Mucosa of gallbladder (tissue), 1 donor: ENCODE data around the gene RNASEH2A. TPM values are rescaled to one million over a fixed set of nuclear protein-coding genes. Genes with fewer than 3 reads are reported as not detected.

Source experiments
- DNase-seq: peaks from one replicate; pipeline ENCODE4 v3.0.0-alpha.2; 2020; ENCODE audit warnings: low spot score
- total RNA-seq: library from RNA; stranded (reverse); gene quantifications from one replicate; pipeline ENCODE4 v1.2.1, GENCODE V29; 2021
- donor health status: DM: no; HTN: no; CAD: no.

The RNASEH2A gene
- total RNA-seq, 1 donor from 2014 or later, result 7.3 TPM

DNA sequence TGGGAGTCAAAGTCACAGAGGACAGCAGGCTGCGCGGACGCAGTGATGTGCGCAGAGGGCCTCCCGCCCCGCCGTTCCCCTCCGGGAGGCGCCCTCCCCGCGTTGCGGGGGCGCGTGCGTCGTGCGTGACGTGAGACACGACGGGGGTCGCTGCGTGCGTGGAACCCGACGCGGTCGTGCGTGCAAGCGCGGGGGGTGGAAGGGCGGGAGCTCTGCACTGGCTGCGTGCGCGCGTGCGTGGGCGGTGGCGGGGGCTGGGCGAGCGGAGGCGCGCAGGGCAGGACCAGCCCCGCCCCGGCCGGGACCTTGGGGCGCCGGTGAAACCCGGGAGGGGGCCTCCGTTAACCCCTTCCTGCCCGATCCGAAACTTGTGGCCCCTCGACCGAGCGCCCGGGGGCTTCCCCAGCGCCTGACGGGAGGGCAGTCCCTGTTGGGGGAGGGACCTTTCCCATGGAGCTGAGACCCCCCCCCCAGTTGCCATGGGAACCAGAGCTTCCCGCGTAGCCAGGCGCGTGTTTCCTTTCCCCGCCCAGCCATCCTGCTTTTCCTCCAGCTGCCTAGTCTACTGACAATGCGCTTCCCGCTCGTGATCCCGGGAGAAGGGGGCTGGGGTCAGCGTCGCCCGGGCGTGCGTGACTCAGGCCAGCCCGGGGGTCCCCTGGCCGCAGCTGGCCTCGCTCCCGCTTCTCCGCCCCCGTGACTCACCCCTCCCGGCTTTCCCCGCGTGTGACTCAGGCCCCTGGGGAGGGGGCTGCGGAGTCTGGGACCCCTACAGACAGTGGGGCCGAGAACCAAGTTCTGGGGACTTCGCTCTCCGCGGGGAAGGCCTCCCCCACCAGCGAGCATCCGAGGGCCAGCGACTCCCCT is 23.7 kb upstream of the RNASEH2A start:
- DNase-seq, result peak; percentile 83

DNA sequence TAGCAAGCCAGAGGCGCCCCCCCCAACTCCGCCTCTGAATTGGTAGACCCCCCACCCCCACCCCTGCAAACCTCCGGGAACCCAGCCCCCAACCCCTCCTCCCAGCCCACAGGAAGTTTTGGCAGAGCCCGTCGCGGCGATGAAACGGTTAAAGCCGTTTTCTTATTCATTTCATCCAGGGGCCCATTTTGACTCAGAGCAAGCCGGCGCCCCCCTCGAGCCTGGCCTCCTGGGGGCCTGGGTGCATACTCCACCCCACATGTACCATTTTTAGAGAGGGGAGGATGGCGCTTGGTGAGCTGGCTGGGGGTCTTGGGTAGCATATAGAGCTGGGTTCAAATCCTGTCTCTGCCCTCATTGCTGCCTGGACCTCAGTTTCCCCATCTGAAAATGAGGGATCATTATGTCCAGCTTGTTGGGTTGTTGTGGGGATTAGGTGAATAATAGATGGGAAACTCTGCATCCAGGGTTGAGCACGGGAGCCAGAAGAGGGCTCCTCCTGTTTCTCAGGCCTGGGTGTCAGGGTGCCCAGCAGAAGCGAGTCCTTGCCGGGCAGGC is 23.0 kb upstream of the RNASEH2A start:
- DNase-seq, result no peak

DNA sequence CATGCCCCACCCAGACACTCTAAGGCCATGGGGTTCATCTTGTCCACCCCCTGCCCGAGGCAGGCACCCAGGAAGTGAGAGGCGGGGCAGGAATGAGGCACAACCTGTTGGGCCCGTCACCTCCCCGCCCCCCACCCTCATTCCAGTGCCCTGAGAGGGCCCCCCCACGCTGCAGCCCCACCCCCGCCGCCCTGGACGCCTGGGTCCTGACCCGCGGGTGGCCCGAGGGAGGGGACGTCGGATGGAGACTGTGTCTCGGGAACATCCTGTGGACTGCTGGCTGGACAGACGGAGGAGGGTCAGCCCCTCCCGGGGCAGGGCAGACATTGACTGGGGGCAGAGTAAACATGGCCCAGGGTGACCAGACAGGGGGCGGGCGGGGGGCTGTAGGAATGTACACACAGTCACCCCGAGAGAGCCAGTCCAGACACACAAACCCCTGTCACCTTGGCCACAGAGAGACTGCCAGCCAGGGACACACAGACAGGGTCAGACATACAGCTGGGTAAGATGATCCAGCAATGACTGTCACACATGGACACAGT is 22.5 kb upstream of the RNASEH2A start:
- DNase-seq, result peak; percentile 35

DNA sequence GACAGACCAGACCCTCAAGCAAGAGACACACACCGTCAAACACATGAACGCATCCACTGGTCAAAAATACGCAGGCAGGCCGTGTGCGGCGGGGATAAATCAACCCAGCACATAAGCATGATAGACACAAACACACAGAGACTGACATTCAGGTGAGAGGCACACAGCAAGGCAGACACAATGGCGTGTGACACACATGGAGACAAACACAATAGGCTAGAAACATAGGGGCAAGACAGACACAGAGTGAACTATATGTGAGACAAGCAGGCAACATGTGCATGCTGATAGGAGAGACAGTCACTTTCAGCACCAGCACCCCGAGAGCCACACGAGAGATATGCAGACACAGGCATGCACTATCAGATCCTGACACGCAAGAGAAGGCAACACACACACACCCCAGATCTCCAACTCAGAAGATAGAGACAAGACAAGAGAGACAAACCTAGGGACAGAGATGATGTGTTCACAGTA is 22.0 kb upstream of the RNASEH2A start:
- no peak for DNase-seq

DNA sequence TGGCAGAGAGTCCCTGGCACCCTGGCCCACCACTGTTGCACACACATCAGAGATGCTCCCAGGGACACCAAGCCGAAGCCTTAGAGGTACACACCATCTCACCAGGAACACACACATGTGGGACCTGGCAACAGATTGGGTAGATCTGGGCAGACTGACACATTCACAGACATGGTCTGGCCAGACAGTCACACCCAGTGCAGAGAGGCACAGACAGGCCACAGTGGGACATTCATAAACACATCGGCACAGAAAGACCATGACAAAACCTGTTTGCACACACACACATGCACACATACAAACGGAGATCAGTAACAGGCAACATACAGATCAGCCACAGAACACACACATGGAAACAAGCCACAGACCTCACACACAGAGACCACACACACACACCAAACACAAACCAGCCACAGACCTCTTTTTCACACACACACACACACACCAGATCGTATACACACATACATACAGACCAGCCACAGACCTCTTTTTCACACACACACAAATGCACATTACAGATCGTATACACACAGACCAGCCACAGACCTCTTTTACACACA is 21.4 kb upstream of the RNASEH2A start:
- DNase-seq, result no peak

DNA sequence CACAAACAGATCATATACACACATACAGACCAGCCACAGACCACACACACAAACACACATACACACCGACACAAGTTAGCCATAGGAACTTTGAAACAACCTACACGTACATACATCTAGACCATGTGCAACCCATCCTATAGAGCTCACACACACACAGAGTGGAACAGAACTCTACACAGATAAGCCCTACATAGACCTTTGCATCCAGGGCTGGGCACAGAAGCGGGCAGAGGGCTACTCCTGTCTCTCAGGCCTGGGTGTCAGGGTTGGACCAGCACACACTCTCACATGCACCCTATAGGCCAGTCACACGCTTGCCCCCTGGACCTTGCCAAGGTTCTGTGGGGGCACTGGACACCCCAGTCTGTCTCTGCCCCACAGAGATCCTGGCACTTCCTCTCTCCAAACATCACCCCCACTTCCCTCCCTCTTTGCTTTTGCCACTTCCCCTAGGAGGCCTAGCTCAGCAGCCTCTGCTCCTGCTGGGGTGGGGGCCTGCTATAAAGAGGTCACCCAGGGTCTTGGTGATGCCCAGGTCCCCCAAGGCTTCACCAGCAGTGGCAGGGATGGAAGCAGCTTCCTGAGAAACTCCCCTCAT is 20.9 kb upstream of the RNASEH2A start:
- peak; percentile 28 for DNase-seq

DNA sequence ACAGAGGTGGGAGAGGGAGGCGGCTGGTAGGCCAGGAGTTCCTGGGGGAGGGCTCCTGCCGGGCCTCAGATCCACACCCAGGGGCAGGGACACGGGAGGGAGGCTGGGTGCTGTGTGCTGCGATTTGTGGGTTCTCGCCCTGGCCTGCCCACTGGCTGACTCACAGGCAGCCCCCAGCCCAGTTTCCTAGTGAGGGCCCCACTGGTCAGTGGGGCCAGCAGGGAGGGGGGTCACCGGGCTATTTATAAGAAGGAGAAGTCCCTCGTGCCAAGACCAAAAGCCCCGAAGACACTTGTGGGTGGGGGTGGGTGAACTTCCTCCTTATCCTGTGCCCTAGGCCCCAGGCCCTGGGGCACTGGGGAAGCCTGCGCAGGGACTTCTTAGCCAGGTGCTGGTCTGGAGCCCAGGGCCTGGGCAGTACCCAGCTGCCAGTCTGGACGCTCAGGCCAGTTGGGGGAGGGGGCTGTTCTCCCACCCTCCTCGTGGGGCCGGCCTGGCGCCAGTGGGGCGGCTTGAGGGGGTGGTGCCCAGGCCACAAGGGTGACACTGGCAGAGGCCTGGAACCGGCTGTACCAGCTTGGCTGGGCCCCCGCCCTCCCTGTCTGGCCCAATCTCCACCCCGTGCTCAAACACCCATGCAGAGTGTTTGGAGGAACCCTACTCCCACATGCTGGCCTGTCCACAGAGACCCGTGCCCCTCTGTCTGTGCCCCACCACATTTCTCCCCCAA is 20.1 kb upstream of the RNASEH2A start:
- DNase-seq, result peak; percentile 58

DNA sequence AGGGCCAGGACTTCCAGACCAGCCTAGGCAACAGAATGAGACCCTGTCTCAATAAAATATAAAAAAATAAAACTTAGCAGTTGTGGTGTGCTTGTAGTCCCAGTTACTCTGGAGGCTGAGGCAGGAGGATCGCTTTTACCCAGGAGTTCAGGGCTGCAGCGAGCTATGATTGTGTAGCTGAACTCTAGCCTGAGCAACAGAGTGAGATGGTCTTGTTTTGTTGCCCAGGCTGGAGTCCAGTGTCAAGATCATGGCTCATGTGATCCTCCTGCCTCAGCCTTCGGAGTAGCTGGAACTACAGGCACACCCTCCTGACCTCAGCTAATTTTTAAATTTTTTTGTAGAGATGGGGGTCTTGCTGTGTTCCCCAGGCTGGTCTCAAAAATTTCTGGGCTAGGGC is 19.4 kb upstream of the RNASEH2A start:
- no peak for DNase-seq

DNA sequence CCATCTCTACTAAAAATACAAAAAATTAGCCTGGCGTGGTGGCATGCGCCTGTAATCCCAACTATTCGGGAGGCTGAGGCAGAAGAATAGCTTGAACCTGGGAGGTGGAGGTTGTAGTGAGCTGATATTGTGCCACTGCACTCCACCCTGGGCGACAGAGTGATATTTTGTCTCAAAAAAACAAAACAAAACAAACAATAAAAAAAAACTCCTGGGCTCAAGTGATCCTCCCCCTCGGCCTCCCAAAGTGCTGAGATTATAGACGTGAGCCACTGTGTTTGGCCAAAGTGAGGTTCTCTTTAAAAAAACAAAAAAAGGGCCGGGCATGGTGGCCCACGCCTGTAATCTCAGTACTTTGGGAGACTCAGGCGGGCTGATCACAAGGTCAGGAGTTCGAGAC is 18.9 kb upstream of the RNASEH2A start:
- no peak for DNase-seq

DNA sequence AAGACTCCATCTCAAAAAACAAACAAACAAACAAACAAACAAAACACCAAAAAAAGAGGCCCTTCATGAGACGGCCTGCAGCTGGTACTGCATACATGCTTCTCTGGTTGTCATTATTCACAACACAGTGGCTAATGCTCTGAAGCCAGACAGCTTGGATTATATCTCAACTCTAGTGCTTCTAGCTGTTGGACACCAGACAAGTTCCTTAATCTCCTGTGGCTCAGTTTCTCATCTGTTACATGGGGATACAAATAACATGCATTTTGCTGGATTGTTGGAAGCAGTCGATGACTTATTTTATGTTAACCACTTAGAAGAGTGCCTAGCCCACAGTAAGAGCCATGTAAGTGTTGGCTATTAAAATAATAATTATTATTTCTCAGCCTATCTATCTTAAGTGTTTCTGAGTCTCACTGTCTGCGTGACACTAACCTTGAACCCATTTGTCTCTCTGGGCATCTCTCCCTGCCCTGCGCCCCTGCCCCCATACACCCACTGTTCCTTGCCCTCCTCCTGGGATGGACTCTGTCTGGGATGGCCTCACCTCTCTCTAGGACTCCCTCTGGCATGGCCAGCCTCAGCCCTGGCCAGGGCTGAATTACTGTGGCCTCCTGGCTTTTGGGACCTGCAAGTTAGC is 18.2 kb upstream of the RNASEH2A start:
- no peak for DNase-seq

DNA sequence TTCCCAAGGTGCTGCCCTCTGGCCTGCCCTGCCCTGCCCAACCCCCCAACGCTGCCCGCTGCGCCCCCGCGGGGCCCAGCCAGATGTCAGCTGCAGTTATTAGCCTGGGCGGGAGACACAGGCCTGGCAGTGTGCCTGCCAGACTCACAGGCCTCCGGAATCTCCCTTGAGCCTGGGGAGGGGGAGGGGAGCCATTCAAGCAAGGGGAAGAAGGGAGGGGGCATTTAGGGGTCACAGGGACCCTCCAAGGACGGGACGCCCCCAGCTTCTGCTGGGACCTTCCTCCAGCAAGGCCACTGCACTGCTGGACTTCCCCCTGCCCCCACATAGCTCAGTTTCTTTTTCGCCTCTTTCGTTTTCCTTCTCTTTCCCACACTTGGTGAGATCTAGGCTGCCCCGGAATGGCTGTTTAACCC is 17.7 kb upstream of the RNASEH2A start:
- peak; percentile 72 for DNase-seq

DNA sequence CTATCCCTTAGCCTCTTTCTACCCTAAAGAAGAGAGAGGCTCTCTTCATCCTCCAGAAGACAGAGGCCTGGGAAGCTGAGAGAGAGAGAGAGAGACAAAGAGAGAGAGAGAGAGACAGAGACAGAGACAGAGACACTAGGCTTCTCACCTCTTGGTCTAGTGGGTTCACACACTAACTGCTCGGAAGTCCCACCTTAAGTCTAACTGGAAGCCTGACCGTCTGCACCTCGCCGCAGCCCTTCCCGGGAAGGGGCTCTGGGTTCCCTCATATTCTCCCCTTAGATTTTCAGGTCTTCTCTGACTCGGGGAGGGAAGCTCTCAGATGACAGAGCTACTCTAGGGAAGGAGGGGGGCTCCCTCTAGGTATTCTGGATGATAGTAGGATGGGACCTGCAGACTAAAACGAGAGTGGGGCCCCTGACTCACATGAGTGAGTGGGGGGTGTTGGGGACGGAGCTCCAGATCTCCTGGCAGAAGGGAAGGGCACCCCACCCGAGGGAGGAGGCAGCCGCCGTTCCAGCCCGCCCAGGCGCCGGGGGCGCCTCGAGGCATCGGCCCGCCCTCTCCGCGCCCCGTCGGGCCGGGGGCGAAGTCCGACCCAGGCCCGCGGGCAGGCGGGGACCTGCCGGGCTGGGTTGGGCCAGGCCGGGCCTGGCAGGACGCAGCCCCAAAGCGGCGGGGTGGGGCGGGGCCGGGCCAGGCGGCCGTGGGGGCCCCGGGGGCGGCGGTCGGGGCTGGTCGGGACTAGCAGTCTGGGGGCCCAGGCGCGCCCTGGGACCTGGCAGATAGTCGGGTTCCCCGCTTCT is 17.1 kb upstream of the RNASEH2A start:
- no peak for DNase-seq

DNA sequence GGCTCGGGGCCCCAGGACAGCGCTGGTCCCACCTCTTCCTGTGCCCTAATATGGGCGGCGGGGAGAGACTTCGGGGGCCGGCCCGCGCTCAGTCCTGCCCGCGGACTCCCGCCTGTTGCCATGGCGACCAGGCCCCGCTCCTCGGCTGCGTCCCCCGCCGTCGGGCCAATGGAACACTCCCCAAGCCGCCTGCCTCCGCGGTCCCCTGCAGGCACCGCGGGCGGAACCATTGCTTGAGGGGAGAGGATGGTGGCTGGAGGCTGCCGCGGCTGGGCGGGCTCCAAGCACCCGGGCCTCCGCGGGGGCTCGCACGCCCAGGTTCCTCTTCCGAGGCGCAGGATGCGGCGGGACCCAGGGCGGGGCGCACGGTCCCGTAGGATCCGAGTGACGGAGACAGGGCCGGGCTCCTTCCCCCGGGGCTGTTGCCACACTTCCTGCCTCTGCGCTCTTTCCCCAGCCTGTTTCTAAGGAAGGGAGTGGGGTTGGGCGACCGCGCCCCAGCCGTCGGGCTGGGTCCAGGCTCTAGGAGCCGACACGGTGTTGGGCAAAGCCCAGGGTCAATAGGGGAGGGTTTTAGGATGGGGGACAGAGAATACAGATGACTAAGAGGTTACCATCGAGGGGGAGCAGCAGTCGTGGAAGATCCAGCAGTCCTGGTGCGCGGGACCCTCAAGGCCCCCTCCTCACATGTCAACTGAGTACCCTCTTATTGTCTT is 16.3 kb upstream of the RNASEH2A start:
- peak; percentile 95 for DNase-seq

DNA sequence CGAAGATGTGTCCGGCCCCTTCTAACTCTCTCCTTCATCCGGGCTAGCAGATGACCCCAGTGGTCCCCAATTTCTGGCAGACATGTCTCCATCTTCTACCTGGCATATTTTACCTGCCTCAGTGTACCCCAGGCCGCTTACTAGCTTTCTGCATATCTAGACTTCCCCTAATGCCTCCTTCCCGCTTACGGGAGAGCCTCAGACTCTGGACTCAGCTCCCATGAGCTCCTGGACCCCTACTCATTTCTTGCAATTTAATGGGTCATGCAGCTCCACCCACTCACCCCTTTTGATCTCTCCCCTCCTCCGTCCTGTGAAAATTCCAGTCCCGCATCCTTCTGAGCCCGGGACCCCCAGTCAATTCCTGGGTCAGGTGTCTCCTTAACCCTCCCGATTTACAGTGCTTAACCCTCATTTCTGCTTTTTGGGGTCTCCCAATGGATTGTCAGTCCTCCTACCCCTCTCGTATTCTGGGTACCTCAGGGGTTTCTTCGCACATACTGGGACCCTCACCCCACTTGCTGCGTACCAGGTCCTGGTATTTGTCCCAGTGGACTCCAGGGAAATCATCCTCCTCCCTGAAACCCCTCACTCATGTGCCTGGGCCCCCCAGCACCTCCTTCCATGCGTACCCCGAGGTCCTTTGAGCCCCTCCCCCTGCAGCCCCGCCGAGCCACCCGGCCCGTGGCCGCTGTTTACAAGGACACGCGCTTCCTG is 15.6 kb upstream of the RNASEH2A start:
- DNase-seq, result no peak

DNA sequence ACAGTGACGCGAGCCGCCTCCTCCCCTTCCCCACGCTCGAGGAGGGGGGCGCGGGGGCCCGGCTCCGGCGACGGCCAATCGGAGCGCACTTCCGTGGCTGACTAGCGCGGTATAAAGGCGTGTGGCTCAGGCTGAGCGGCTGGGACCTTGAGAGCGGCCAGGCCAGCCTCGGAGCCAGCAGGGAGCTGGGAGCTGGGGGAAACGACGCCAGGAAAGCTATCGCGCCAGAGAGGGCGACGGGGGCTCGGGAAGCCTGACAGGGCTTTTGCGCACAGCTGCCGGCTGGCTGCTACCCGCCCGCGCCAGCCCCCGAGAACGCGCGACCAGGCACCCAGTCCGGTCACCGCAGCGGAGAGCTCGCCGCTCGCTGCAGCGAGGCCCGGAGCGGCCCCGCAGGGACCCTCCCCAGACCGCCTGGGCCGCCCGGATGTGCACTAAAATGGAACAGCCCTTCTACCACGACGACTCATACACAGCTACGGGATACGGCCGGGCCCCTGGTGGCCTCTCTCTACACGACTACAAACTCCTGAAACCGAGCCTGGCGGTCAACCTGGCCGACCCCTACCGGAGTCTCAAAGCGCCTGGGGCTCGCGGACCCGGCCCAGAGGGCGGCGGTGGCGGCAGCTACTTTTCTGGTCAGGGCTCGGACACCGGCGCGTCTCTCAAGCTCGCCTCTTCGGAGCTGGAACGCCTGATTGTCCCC is 14.9 kb upstream of the RNASEH2A start, which contains the start of gene JUNB:
TSS of gene JUNB (plus strand) at position 142 of the 706 bp plus-strand sequence. CDS start at position 428, 286 bp downstream.
- DNase-seq, result peak; percentile 98

DNA sequence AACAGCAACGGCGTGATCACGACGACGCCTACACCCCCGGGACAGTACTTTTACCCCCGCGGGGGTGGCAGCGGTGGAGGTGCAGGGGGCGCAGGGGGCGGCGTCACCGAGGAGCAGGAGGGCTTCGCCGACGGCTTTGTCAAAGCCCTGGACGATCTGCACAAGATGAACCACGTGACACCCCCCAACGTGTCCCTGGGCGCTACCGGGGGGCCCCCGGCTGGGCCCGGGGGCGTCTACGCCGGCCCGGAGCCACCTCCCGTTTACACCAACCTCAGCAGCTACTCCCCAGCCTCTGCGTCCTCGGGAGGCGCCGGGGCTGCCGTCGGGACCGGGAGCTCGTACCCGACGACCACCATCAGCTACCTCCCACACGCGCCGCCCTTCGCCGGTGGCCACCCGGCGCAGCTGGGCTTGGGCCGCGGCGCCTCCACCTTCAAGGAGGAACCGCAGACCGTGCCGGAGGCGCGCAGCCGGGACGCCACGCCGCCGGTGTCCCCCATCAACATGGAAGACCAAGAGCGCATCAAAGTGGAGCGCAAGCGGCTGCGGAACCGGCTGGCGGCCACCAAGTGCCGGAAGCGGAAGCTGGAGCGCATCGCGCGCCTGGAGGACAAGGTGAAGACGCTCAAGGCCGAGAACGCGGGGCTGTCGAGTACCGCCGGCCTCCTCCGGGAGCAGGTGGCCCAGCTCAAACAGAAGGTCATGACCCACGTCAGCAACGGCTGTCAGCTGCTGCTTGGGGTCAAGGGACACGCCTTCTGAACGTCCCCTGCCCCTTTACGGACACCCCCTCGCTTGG is 14.1 kb upstream of the RNASEH2A start:
- DNase-seq, result peak; percentile 74

DNA sequence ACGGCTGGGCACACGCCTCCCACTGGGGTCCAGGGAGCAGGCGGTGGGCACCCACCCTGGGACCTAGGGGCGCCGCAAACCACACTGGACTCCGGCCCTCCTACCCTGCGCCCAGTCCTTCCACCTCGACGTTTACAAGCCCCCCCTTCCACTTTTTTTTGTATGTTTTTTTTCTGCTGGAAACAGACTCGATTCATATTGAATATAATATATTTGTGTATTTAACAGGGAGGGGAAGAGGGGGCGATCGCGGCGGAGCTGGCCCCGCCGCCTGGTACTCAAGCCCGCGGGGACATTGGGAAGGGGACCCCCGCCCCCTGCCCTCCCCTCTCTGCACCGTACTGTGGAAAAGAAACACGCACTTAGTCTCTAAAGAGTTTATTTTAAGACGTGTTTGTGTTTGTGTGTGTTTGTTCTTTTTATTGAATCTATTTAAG is 13.5 kb upstream of the RNASEH2A start:
- DNase-seq, result no peak
